DOHH2 (cell line): Measurements from ENCODE around the gene IPO13.

ENCODE experiments used
- CTCF ChIP-seq: fragments of 200-600 bp; sonication (generic); IDR thresholded peaks from one replicate; pipeline ENCODE4 v1.5.1; 2014; ENCODE audit warnings: antibody characterized with exemption, mild to moderate bottlenecking, low read depth, low read length; ENCODE audit not compliant: poor library complexity, severe bottlenecking
- EZH2phosphoT487 ChIP-seq: fragments of 200-600 bp; sonication (generic); IDR thresholded peaks from 2 replicates; pipeline ENCODE4 v1.6.1; 2017; ENCODE audit warnings: borderline replicate concordance, mild to moderate bottlenecking, antibody characterized with exemption, low read length, moderate library complexity, mixed read lengths

- TF ChIP-seq CTCF, result no peak
- TF ChIP-seq EZH2phosphoT487, result no peak
These were observed 4.6 kb downstream of the IPO13 start for GRCh38 chr1:43951021-43951985.
